Uterus (tissue), 4 donors: ENCODE results near the gene FGR. TPM values are rescaled to one million over a fixed set of nuclear protein-coding genes. Genes with fewer than 3 reads are reported as not detected.

Source experiments
- DNase-seq, 2 donors: peaks; one replicate each; pipeline ENCODE4 v3.0.0-alpha.2; 2019 to 2020
- H3K27ac ChIP-seq, 2 donors: fragments of 200-600 bp; sonication (generic); 1 replicate in 1 of 2; 2 replicates in 1 of 2; pipeline ENCODE4 v1.5.1; 2016 to 2018
- H3K27me3 ChIP-seq, 2 donors: fragments of 200-600 bp; sonication (generic); one replicate each; pipeline ENCODE4 v1.5.1; 2018 to 2019; ENCODE audit warnings: control low read depth in 1 of 2
- H3K36me3 ChIP-seq, 2 donors: fragments of 200-600 bp; sonication (generic); one replicate each; pipeline ENCODE4 v1.5.1; 2019; ENCODE audit warnings: control low read depth in 1 of 2
- H3K4me1 ChIP-seq, 2 donors: fragments of 200-600 bp; sonication (generic); one replicate each; pipeline ENCODE4 v1.5.1; 2018 to 2019; ENCODE audit warnings: control low read depth in 1 of 2
- H3K4me3 ChIP-seq, 2 donors: fragments of 200-600 bp; sonication (generic); 1 replicate in 1 of 2; 2 replicates in 1 of 2; pipeline ENCODE4 v1.5.1; 2018 to 2019; ENCODE audit warnings: mild to moderate bottlenecking in 1 of 2
- H3K9me3 ChIP-seq, 2 donors: fragments of 200-600 bp; sonication (generic); one replicate each; pipeline ENCODE4 v1.5.1; 2019; ENCODE audit warnings: control low read depth in 1 of 2
- POLR2A ChIP-seq, 2 donors: fragments of 450-650 bp; IDR thresholded peaks; one replicate each; pipeline ENCODE4 v1.6.1; 2016; ENCODE audit warnings: antibody characterized with exemption in 2 of 2, mild to moderate bottlenecking in 1 of 2, moderate library complexity in 1 of 2
- intact Hi-C: fragments of 100-400 bp; cut with DNase I; formaldehyde crosslinking; loops from one replicate; pipeline ENCODE4 v1.15.1; 2023; ENCODE audit warnings: low total_unique reads
- total RNA-seq, 4 donors: library from RNA; depleted of rRNA in 3 of 4; stranded (reverse); fragments of >200 nt in 3 of 4; gene quantifications; one replicate each; pipeline versions ENCODE4 v1.1.0 to v1.2.4, GENCODE V29; 2014 to 2023
- TF ChIP-seq, protein P1 (sequence below), 4 experiments: fragments of 200-600 bp in 2 of 4; fragments of 450-650 bp in 2 of 4; sonication (generic) in 2 of 4; IDR thresholded peaks; one replicate each; pipeline ENCODE4 v1.5.1; 2016 to 2019; ENCODE audit warnings: antibody characterized with exemption in 4 of 4, mild to moderate bottlenecking in 2 of 4, moderate library complexity in 1 of 4
- donor health status: DM: yes; HTN: yes; CAD: no.

FGR gene
- total RNA-seq, 4 donors from 2014 or later, result 3.0 to 35.9 (median 18.8) TPM

DNA sequence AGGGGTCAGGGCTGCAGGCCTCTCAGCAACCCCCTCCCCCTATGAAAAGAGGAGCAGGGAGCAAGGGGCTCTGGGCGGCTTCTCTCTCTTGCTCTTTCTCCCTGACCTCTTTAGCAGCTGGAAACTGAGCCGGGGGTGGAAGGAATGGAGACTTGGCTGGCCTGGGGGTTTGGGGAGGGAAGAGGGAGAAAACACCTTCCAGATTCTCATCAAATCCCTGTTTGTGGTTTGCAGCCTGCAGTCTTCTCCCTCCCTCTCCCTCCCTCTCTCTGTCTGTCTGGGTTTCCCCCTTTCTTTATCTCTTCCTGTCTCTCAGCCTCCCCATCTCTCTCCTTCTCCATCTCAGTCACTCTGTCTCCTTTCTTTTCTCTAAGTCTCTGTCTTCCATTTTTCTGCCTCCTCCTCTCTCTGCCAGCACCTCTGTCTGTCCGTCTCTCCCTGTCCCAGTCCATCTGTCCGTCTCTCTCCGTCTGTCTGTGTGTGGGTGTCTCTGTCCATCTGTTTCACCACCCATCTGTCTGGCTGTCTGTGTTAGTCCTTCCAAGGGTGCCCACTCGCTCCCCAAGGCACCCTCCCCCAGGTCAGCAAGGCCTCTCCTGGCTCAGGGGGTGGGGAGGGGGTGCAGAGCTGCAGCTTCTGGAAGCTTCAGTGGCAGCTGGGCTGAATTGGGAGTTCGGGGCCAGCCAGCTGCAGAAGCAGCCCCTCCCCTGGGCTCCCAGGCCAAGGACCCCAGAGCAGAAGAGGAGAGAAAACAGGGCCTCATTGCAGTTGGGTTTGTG is 37.3 kb downstream of the FGR start:
- DNase-seq, result no peak
- intact Hi-C loops, result no loop called here
- peaks cover 0 to 66% of the 10 kb centered on the region in 2 donors for H3K4me1 ChIP-seq

DNA sequence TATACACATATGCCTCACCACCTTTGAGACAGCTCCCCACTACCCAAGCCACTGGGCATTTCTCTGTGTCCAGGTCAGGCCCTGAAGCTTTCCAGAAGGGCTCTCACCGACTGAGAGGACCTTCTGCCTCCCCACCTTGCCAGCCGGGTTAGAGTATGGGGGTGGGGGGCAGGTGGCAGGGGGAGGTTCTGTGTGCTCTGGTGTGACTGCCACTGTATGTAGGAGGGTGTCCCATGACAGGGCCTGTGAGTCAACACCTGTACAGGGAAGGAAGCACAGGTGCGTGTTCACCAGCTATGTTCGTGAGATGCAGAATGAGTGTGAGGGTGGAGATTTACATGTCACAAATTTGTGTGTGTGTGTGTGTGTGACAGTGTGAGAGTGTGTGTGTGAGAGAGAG is 38.0 kb downstream of the FGR start:
- intact Hi-C loops, result no loop called here
- Histone ChIP-seq H3K4me3 (no peak overlapping the region), H3K9me3 (no peaks in the 10 kb centered on the region), H3K27me3 (no peaks in the 10 kb centered on the region), H3K36me3 (no peaks in the 10 kb centered on the region), H3K4me1 (peaks cover 0 to 70% of the 10 kb centered on the region in 2 donors), H3K27ac (peak overlapping the region; percentile 92 to 99)
- TF ChIP-seq, protein P1, sequence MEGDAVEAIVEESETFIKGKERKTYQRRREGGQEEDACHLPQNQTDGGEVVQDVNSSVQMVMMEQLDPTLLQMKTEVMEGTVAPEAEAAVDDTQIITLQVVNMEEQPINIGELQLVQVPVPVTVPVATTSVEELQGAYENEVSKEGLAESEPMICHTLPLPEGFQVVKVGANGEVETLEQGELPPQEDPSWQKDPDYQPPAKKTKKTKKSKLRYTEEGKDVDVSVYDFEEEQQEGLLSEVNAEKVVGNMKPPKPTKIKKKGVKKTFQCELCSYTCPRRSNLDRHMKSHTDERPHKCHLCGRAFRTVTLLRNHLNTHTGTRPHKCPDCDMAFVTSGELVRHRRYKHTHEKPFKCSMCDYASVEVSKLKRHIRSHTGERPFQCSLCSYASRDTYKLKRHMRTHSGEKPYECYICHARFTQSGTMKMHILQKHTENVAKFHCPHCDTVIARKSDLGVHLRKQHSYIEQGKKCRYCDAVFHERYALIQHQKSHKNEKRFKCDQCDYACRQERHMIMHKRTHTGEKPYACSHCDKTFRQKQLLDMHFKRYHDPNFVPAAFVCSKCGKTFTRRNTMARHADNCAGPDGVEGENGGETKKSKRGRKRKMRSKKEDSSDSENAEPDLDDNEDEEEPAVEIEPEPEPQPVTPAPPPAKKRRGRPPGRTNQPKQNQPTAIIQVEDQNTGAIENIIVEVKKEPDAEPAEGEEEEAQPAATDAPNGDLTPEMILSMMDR (IDR thresholded peaks at IDR 0.05), result no peak
- TF ChIP-seq POLR2A (IDR thresholded peaks at IDR 0.05), result no peak
- no peak for DNase-seq

More for the DNA sequence above, 37.3 kb downstream of the FGR start:
- H3K9me3 ChIP-seq, result no peaks in the 10 kb centered on the region
- no peak for TF ChIP-seq POLR2A (IDR thresholded peaks at IDR 0.05)
- TF ChIP-seq, protein P1 (IDR thresholded peaks at IDR 0.05), result no peak
- no peaks in the 10 kb centered on the region for H3K36me3 ChIP-seq
- no peak overlapping the region for H3K4me3 ChIP-seq
- peak overlapping the region; percentile 92 to 99 for H3K27ac ChIP-seq
- H3K27me3 ChIP-seq, result no peaks in the 10 kb centered on the region

DNA sequence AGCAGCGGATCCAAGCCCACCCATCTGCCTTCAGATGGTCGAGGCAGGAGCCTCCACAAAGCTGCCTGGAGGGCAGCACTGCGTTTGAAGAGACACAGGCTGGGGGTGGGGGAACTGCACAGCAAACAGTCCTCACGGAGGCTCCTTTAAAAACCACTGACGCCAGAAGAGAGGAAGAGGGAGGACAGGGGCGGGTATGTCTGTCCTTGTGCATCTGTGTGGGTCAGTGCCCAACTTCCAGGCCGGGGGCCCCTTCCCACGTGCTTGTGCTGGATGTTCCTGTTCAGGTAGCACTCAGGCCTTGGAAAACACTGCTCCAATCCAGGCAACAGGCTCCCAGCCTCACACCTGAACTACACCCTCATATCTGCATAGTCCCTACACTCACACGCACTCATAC is 38.7 kb downstream of the FGR start:
- intact Hi-C loops, result no loop called here
- DNase-seq, result no peak
- Histone ChIP-seq H3K36me3 (no peaks in the 10 kb centered on the region), H3K9me3 (no peaks in the 10 kb centered on the region), H3K4me1 (peaks cover under 1 to 77% of the 10 kb centered on the region in 2 donors), H3K4me3 (no peak overlapping the region), H3K27ac (peak overlapping the region; percentile 92 to 99), H3K27me3 (no peaks in the 10 kb centered on the region)
- TF ChIP-seq POLR2A (IDR thresholded peaks at IDR 0.05), result no peak
- TF ChIP-seq, protein P1 (IDR thresholded peaks at IDR 0.05), result no peak

DNA sequence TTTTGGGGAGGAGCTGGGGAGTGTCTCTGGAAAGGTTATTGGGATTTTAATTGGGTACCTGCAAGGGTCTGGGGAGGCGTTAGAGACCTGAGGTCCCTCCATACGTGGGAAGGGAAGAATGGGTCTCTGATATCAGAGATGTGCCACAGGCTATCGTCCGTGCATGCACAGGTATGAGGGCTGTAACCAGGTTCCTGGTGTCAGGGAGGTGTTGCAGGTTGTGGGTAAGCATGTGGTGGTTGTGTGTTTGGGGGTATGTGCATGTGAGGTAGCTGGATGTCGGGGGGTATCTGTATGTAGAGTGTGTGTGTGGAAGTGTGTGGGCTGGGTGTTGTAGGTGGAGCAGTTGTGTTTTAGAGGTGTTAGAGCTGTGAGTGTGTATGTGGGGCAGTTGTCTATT is 39.4 kb downstream of the FGR start:
- DNase-seq, result no peak
- TF ChIP-seq, protein P1 (IDR thresholded peaks at IDR 0.05), result no peak
- Histone ChIP-seq H3K27ac (peak overlapping the region; percentile 92 to 99), H3K4me1 (peaks cover 7 to 84% of the 10 kb centered on the region in 2 donors), H3K4me3 (no peak overlapping the region), H3K9me3 (no peaks in the 10 kb centered on the region), H3K36me3 (no peaks in the 10 kb centered on the region), H3K27me3 (no peaks in the 10 kb centered on the region)
- intact Hi-C loops, result no loop called here
